ENCODE measurements around the gene SV2C. TPM values are rescaled to one million over a fixed set of nuclear protein-coding genes. Genes with fewer than 3 reads are reported as not detected.

SV2C gene
- total and polyA plus RNA-seq, 10 of the 15 experiments (the other 5 are each of a cell fraction or from before 2014, with no cell fraction given), result under 0.01 to 1.1 (median 0.63) TPM

- ChIA-PET SMC1A (ENCODE audit: uncharacterized antibody, unreplicated experiment) (interaction anchor here (0.8 to 7.7 kb wide), 16 partner anchors 11 to 371 kb away, joined by 3 to 81 read pairs (median 4); no protein-coding TSS in a partner anchor), RAD21 (ENCODE audit: unreplicated experiment) (interaction anchor here (0.6 to 5.3 kb wide), 21 partner anchors 9 to 517 kb away, joined by 3 to 127 read pairs (median 4); no protein-coding TSS in a partner anchor), CTCF (interaction anchor here (0.7 to 5.3 kb wide), 24 partner anchors 11 to 439 kb away, joined by 3 to 94 read pairs (median 4); no protein-coding TSS in a partner anchor), POLR2A (interaction anchor here (0.7 to 2.5 kb wide), 9 partner anchors 21 to 235 kb away, joined by 3 to 9 read pairs (median 7); no protein-coding TSS in a partner anchor)
- peak within 1 kb of the TSS; percentile 91 for H3K27ac ChIP-seq (ENCODE audit: control insufficient read depth, insufficient read depth)
- H3K9ac ChIP-seq (ENCODE audit: control insufficient read depth, insufficient read depth, low read length), result peak within 1 kb of the TSS; percentile 89
- intact Hi-C loops (cut with micrococcal nuclease; ENCODE audit: unreplicated experiment), result loop anchor here (2.0 to 10.0 kb wide), 5 partner anchors 52 to 332 kb away; no protein-coding TSS in a partner anchor
- no peaks in the 10 kb centered on the region for H4K20me1 ChIP-seq (ENCODE audit: control insufficient read depth, insufficient read depth)
- H3K4me1 ChIP-seq (ENCODE audit: control insufficient read depth, insufficient read depth, low read length), result peaks cover 25% of the 10 kb centered on the region
- no peaks in the 10 kb centered on the region; the same call in 2 of the 3 replicates for H3K9me3 ChIP-seq (replicated peaks; ENCODE audit: control insufficient read depth, insufficient read depth, low read length)
- peaks cover 33% of the 10 kb centered on the region for H3K79me2 ChIP-seq (ENCODE audit: control insufficient read depth, insufficient read depth, low read length)
- peak within 1 kb of the TSS; percentile 99 for H3K4me2 ChIP-seq (ENCODE audit: control insufficient read depth, insufficient read depth)
- H2AFZ ChIP-seq (ENCODE audit: control insufficient read depth, low read depth, low read length), result peak within 1 kb of the TSS; percentile 89
- ATAC-seq, result peak; percentile 76
- no peak for DNase-seq (ENCODE audit: low read depth, low spot score)
- H3K36me3 ChIP-seq (ENCODE audit: control insufficient read depth in 2 of 2, insufficient read depth in 2 of 2, low read length in 1 of 2), result no peaks in the 10 kb centered on the region
- in situ Hi-C loops (cut with MboI), result loop anchor here (10.0 kb wide), 1 partner anchor 372 kb away; no protein-coding TSS in a partner anchor
- no peak for FAIRE-seq
- peak within 1 kb of the TSS; percentile 86 for H3K4me3 ChIP-seq
- H3K27me3 ChIP-seq (replicated peaks in 1 of 2; ENCODE audit: control insufficient read depth in 2 of 2, insufficient read depth in 2 of 2, low read length in 1 of 2), result no peaks in the 10 kb centered on the region
- TSS peak; percentile 57 for BruUV-seq (replicated peaks)
- 1% methylated on average over 79 of the region's 92 CpGs for WGBS (ENCODE audit: insufficient coverage, insufficient replicate concordance, low lambda C conversion rate, missing lambda C conversion rate)
- no peak for TF ChIP-seq E2F8 (IDR thresholded peaks at IDR 0.05; ENCODE audit: low read depth, partially characterized antibody)
- TF ChIP-seq KAT2A (conservative IDR thresholded peaks at IDR 0.05; ENCODE audit: control insufficient read depth, low read depth, low read length), result no peak
- TF ChIP-seq RAD51 (IDR thresholded peaks at IDR 0.05), result peak; percentile 17; the same call in 1 of the 2 replicates
- no peak for TF ChIP-seq NFXL1 (IDR thresholded peaks at IDR 0.05; ENCODE audit: borderline replicate concordance)
- TF ChIP-seq TCF12 (IDR thresholded peaks at IDR 0.05; ENCODE audit: low read depth, low read length), result peak; percentile 97
- TF ChIP-seq STAT1 (conservative IDR thresholded peaks at IDR 0.05), result no peak
- TF ChIP-seq YY1 (IDR thresholded peaks at IDR 0.05; ENCODE audit: low read depth, low read length), result 0 out of 2 replicates have a peak, but pooled peaks have one; percentile 38
- no peak for TF ChIP-seq ZBTB33 (IDR thresholded peaks at IDR 0.05)
- no peak for TF ChIP-seq NR2C2 (IDR thresholded peaks at IDR 0.05; ENCODE audit: borderline replicate concordance, control insufficient read depth, insufficient read length, low read depth)
- TF ChIP-seq NFYA (IDR thresholded peaks at IDR 0.05; ENCODE audit: borderline replicate concordance, low read depth, low read length), result no peak
- peak; percentile 98 for TF ChIP-seq NBN (IDR thresholded peaks at IDR 0.05)
- peak; percentile 68 for TF ChIP-seq RAD21 (IDR thresholded peaks at IDR 0.05; ENCODE audit: insufficient read depth, low read depth, low read length)
- peak; percentile 86 for TF ChIP-seq MEF2B (IDR thresholded peaks at IDR 0.05; ENCODE audit: partially characterized antibody, poor library complexity, severe bottlenecking)
- TF ChIP-seq MTA2 (IDR thresholded peaks at IDR 0.05; ENCODE audit: low read depth), result peak; percentile 72; the same call in 1 of the 2 replicates
- no peak for TF ChIP-seq FOXK2 (IDR thresholded peaks at IDR 0.05)
- no peak for TF ChIP-seq PAX8 (IDR thresholded peaks at IDR 0.05)
- peak; percentile 44; the same call in 1 of the 2 replicates for TF ChIP-seq SPI1 (IDR thresholded peaks at IDR 0.05; ENCODE audit: borderline replicate concordance, insufficient read depth, low read depth, low read length)
These were observed 319.9 kb downstream of the SV2C start, which contains the start of gene IQGAP2 for GRCh38 chr5:76402886-76403765. TSS of gene IQGAP2 (plus strand) at chr5:76403285. CDS start at chr5:76403546, 261 bp downstream.
